Endothelial cell of umbilical vein (primary cell): ENCODE data around the gene HPSE2. TPM values are rescaled to one million over a fixed set of nuclear protein-coding genes. Genes with fewer than 3 reads are reported as not detected.

Experiments
- BruUV-seq: library from RNA; stranded (reverse); fragments of 400-500 nt; replicated peaks from 2 replicates; lab custom pipeline; 2021; lab: Mats Ljungman, UMichigan
- CTCF ChIA-PET: fragments of 300-600, 350-600 bp; sonication (Branson Sonifier 250); formaldehyde crosslinking; loops from one replicate; lab custom pipeline; 2021; ENCODE audit warnings: antibody characterized with exemption, inconsistent platforms; lab: Charles Lee
- POLR2A ChIA-PET: fragments of 300-600, 350-600 bp; sonication (Branson Sonifier 250); formaldehyde crosslinking; loops from one replicate; lab custom pipeline; 2021; ENCODE audit warnings: antibody characterized with exemption, inconsistent platforms; lab: Charles Lee
- DNase-seq: peaks from one replicate; pipeline ENCODE4 v3.0.0-alpha.2; 2011; ENCODE audit warnings: low read depth, low spot score
- FAIRE-seq: peaks from 2 replicates; lab custom pipeline; 2011; peaks lifted over from hg19 to GRCh38; lab: Jason Lieb, UNC
- H2AFZ ChIP-seq: 2 replicates; pipeline ENCODE4 v1.6.0; 2012; ENCODE audit warnings: low read depth, low read length, control low read depth, inconsistent platforms
- H3K27ac ChIP-seq: 2 replicates; pipeline ENCODE4 v1.5.1; 2011; ENCODE audit warnings: low read depth, mild to moderate bottlenecking, control low read depth, low read length, moderate library complexity; ENCODE audit not compliant: insufficient read depth
- H3K27me3 ChIP-seq, 2 experiments: 2 replicates each; pipeline versions ENCODE4 v1.6.0 to v1.6.1; 2011; ENCODE audit warnings: low read length in 2 of 2, mixed read lengths in 1 of 2; ENCODE audit not compliant: control insufficient read depth in 2 of 2, insufficient read depth in 2 of 2
- H3K36me3 ChIP-seq, 2 experiments: 2 replicates in 1 of 2; 3 replicates in 1 of 2; pipeline ENCODE4 v1.5.1; 2011; ENCODE audit warnings: low read length in 2 of 2, mild to moderate bottlenecking in 1 of 2, moderate library complexity in 1 of 2; ENCODE audit not compliant: control insufficient read depth in 2 of 2, insufficient read depth in 2 of 2; ENCODE audit errors: extremely low read depth in 1 of 2
- H3K4me1 ChIP-seq: 3 replicates; pipeline ENCODE4 v1.5.1; 2011; ENCODE audit warnings: mild to moderate bottlenecking, low read length; ENCODE audit not compliant: control insufficient read depth, insufficient read depth; ENCODE audit errors: extremely low read depth
- H3K4me2 ChIP-seq: 2 replicates; pipeline ENCODE4 v1.6.1; 2011; ENCODE audit warnings: low read length, control low read depth, mixed read lengths; ENCODE audit not compliant: insufficient read depth
- H3K4me3 ChIP-seq, 3 experiments: fragments of 200-600 bp in 1 of 3; sonication (generic), shearing (Covaris generic) in 1 of 3; replicated peaks in 1 of 3; 2 replicates each; pipeline ENCODE4 v1.5.1; 2011 to 2016; ENCODE audit warnings: control low read depth in 3 of 3, low read length in 3 of 3, mild to moderate bottlenecking in 2 of 3, inconsistent platforms in 1 of 3, low read depth in 1 of 3, moderate library complexity in 1 of 3; ENCODE audit not compliant: insufficient read depth in 1 of 3
- H3K79me2 ChIP-seq: 2 replicates; pipeline ENCODE4 v1.6.0; 2012; ENCODE audit warnings: low read length, inconsistent platforms; ENCODE audit not compliant: control insufficient read depth, insufficient read depth
- H3K9ac ChIP-seq: replicated peaks from 2 replicates; pipeline ENCODE3; 2011; ENCODE audit warnings: low read length, control low read depth; ENCODE audit not compliant: insufficient read depth; ENCODE audit errors: extremely low read depth
- H3K9me1 ChIP-seq: replicated peaks from 3 replicates; pipeline ENCODE4 v1.6.0; 2011; ENCODE audit warnings: mild to moderate bottlenecking, low read length; ENCODE audit not compliant: control insufficient read depth, insufficient read depth; ENCODE audit errors: extremely low read depth
- H3K9me3 ChIP-seq: replicated peaks from 2 replicates; pipeline ENCODE4 v1.5.1; 2012; ENCODE audit warnings: low read length, inconsistent platforms; ENCODE audit not compliant: control insufficient read depth, insufficient read depth
- H4K20me1 ChIP-seq: replicated peaks from 2 replicates; pipeline ENCODE3; 2011; ENCODE audit warnings: mild to moderate bottlenecking, low read length; ENCODE audit not compliant: control insufficient read depth, insufficient read depth; ENCODE audit errors: extremely low read depth
- EZH2 ChIP-seq: IDR thresholded peaks from 2 replicates; pipeline ENCODE4 v1.6.1; 2012; ENCODE audit warnings: borderline replicate concordance, low read depth, mild to moderate bottlenecking, moderate library complexity, low read length, inconsistent platforms; ENCODE audit not compliant: severe bottlenecking
- FOS ChIP-seq: IDR thresholded peaks from 2 replicates; pipeline ENCODE4 v1.6.1; 2011; ENCODE audit warnings: mild to moderate bottlenecking, low read length, moderate library complexity, borderline replicate concordance; ENCODE audit not compliant: insufficient read depth
- GATA2 ChIP-seq: IDR thresholded peaks from 2 replicates; pipeline ENCODE4 v1.7.0; 2011; ENCODE audit warnings: low read depth, mild to moderate bottlenecking, moderate library complexity, mixed read lengths, low read length; ENCODE audit not compliant: insufficient read length, insufficient read depth
- JUN ChIP-seq: IDR thresholded peaks from 2 replicates; pipeline ENCODE4 v1.6.1; 2011; ENCODE audit warnings: borderline replicate concordance, low read depth; ENCODE audit not compliant: insufficient read length, insufficient read depth
- MYC ChIP-seq: IDR thresholded peaks from one replicate; pipeline ENCODE4 v1.6.1; 2011; ENCODE audit warnings: mild to moderate bottlenecking, low read depth, low read length
- POLR2A ChIP-seq: IDR thresholded peaks from 2 replicates; pipeline ENCODE4 v1.6.1; 2012; ENCODE audit warnings: low read depth, mild to moderate bottlenecking, control low read depth, low read length
- POLR2AphosphoS5 ChIP-seq: IDR thresholded peaks from 2 replicates; pipeline ENCODE4 v1.6.1; 2012; ENCODE audit warnings: low read depth, mild to moderate bottlenecking, control low read depth, low read length, moderate library complexity; ENCODE audit not compliant: insufficient read depth
- dilution Hi-C: fragments of 300-500 bp; cut with MboI; formaldehyde crosslinking; loops from one replicate; pipeline ENCODE4 v1.15.0; 2019; ENCODE audit warnings: low sequenced_read_pairs; ENCODE audit not compliant: extremely low pct_ligation_motif_present
- intact Hi-C: fragments of 100-400 bp; cut with micrococcal nuclease; formaldehyde crosslinking; loops from one replicate; pipeline ENCODE4 v1.10.0; 2022
- polyA plus RNA-seq, 4 experiments: library from polyadenylated mRNA; depleted of rRNA in 3 of 4; stranded (reverse) in 3 of 4; unstranded in 1 of 4; fragments of >200 nt; gene quantifications; 2 replicates each; pipeline versions ENCODE4 v1.2.1 to v1.2.3, GENCODE V29; 2011 to 2012; ENCODE audit warnings: missing spikeins in 1 of 4
- total RNA-seq: library from RNA; stranded (reverse); gene quantifications from 2 replicates; pipeline ENCODE4 v1.2.3, GENCODE V29; 2021
- TF ChIP-seq, protein P1 (sequence below), 2 donors: IDR thresholded peaks; 1 replicate in 1 of 2; 2 replicates in 1 of 2; pipeline ENCODE4 v1.5.1; 2011; ENCODE audit warnings: low read length in 2 of 2, mild to moderate bottlenecking in 2 of 2, moderate library complexity in 2 of 2, control low read depth in 1 of 2, inconsistent platforms in 1 of 2, low read depth in 1 of 2; ENCODE audit not compliant: insufficient read depth in 1 of 2; ENCODE audit errors: extremely low read depth in 1 of 2

HPSE2 gene
- total and polyA plus RNA-seq, 2 donors (not counting 3 experiments of a cell fraction or from before 2014, with no cell fraction given) = not detected

DNA sequence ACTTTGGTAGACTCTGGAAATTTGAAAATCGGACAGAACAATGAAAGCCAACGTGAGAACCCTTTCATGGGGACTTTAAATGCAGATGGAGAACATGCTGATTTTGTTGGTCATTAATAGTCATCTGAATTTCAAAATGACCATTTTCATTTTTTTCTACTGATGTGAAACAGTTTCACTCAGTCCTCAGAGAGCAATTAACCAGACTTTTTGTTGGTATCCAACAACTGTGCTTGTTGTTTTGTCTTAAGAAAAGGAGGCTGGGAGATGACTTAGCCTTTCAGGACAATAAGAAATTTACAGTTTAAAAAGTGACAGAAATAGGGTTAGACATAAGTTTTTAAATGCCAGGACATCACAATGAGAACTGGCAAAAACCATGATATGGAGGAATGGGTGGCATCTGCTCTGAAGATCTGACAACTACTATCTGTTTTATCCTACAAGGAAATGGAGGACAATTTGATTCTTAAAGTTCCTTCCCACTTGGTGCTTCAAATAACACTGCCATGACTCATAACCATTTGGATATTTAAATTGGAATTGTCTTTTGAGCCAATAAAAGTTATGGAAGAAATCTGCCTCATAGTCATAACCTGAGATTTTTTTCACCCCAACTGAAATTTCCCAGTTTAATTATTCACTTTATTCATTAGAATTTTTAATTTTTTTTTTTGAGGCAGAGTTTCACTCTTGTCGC is 701.8 kb downstream of the HPSE2 start:
- Histone ChIP-seq H3K9me1 (no peaks in the 10 kb centered on the region), H3K4me3 (no peak overlapping the region), H3K79me2 (no peaks in the 10 kb centered on the region), H3K9me3 (no peaks in the 10 kb centered on the region), H2AFZ (no peak overlapping the region), H3K36me3 (no peaks in the 10 kb centered on the region), H3K4me1 (no peaks in the 10 kb centered on the region), H3K4me2 (no peak overlapping the region), H4K20me1 (no peaks in the 10 kb centered on the region), H3K27ac (no peak overlapping the region), H3K27me3 (no peaks in the 10 kb centered on the region), H3K9ac (no peak overlapping the region)
- ChIA-PET CTCF (no interaction called here), POLR2A (no interaction called here)
- no TSS peak for BruUV-seq
- no peak for DNase-seq
- dilution Hi-C loops (no loop called here), intact Hi-C loops (no loop called here)
- no peak for FAIRE-seq
- TF ChIP-seq, protein P1, sequence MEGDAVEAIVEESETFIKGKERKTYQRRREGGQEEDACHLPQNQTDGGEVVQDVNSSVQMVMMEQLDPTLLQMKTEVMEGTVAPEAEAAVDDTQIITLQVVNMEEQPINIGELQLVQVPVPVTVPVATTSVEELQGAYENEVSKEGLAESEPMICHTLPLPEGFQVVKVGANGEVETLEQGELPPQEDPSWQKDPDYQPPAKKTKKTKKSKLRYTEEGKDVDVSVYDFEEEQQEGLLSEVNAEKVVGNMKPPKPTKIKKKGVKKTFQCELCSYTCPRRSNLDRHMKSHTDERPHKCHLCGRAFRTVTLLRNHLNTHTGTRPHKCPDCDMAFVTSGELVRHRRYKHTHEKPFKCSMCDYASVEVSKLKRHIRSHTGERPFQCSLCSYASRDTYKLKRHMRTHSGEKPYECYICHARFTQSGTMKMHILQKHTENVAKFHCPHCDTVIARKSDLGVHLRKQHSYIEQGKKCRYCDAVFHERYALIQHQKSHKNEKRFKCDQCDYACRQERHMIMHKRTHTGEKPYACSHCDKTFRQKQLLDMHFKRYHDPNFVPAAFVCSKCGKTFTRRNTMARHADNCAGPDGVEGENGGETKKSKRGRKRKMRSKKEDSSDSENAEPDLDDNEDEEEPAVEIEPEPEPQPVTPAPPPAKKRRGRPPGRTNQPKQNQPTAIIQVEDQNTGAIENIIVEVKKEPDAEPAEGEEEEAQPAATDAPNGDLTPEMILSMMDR (IDR thresholded peaks at IDR 0.05; ENCODE audit: extremely low read depth in 1 of 2, insufficient read depth in 1 of 2, low read depth in 1 of 2, low read length in 2 of 2) = no peak
- TF ChIP-seq FOS (peak; percentile 22), MYC (no peak), POLR2AphosphoS5 (no peak)

DNA sequence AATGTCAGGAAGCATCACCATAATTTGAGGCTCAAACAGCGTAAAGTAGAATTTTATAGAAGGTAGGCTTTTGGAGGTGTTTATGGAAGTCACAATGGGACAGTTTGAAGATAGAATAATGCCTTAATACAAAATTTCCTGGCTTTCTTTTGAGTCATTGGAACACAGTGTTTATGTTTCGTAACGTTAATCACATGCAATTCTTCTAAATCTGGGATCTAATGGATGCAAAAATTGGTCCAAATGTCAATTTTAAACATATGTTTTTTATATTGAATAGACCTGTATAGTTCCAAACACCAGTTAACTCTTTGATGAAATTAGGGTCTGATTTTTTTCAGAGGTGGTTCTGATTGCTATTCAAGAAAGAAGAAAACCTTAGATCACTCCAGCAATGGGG is 702.4 kb downstream of the HPSE2 start:
- H3K9me1 ChIP-seq = no peaks in the 10 kb centered on the region
- TF ChIP-seq, protein P1 (IDR thresholded peaks at IDR 0.05; ENCODE audit: extremely low read depth in 1 of 2, insufficient read depth in 1 of 2, low read depth in 1 of 2, low read length in 2 of 2) = no peak
- no peak for TF ChIP-seq MYC
- TF ChIP-seq POLR2AphosphoS5 = no peak
- TF ChIP-seq JUN = no peak
- no peak for TF ChIP-seq EZH2
- no peak for TF ChIP-seq GATA2
- no peak for TF ChIP-seq FOS
- TF ChIP-seq POLR2A = no peak
- H3K79me2 ChIP-seq = no peaks in the 10 kb centered on the region
- DNase-seq = no peak
- no peak overlapping the region for H3K4me3 ChIP-seq
- H3K27ac ChIP-seq = no peak overlapping the region
- no peak overlapping the region for H3K4me2 ChIP-seq
- H4K20me1 ChIP-seq = no peaks in the 10 kb centered on the region
- no peak overlapping the region for H2AFZ ChIP-seq
- H3K4me1 ChIP-seq = no peaks in the 10 kb centered on the region
- H3K27me3 ChIP-seq = no peaks in the 10 kb centered on the region
- no TSS peak for BruUV-seq
- CTCF ChIA-PET = no interaction called here
- H3K9me3 ChIP-seq = no peaks in the 10 kb centered on the region
- no peak for FAIRE-seq
- dilution Hi-C loops (no loop called here), intact Hi-C loops (no loop called here)
- no peak overlapping the region for H3K9ac ChIP-seq
- POLR2A ChIA-PET = no interaction called here
- no peaks in the 10 kb centered on the region for H3K36me3 ChIP-seq
